AG04450 (cell line): ENCODE measurements around the gene NEGR1. TPM values are rescaled to one million over a fixed set of nuclear protein-coding genes. Genes with fewer than 3 reads are reported as not detected.

Experiments used
- CTCF ChIA-PET: fragments of 300-600, 350-600 bp; formaldehyde crosslinking; extraction: SDS; loops from one replicate; lab custom pipeline; 2022; ENCODE audit warnings: antibody characterized with exemption, inconsistent platforms; lab: Charles Lee
- POLR2A ChIA-PET: fragments of 350-600 bp; formaldehyde crosslinking; extraction: SDS; loops from one replicate; lab custom pipeline; 2021; ENCODE audit warnings: antibody characterized with exemption, inconsistent platforms; lab: Yijun Ruan, JAX
- DNase-seq: peaks from one replicate; pipeline ENCODE4 v3.0.0-alpha.2; 2011; ENCODE audit warnings: low read depth, low spot score
- H3K27ac ChIP-seq: one replicate; pipeline ENCODE4 v1.5.1; 2012; ENCODE audit warnings: low read depth, low read length, control low read depth
- H3K27me3 ChIP-seq: one replicate; pipeline ENCODE4 v1.6.0; 2012; ENCODE audit warnings: low read length; ENCODE audit not compliant: control insufficient read depth, insufficient read depth
- H3K4me3 ChIP-seq: 2 replicates; pipeline ENCODE4 v1.5.1; 2011; ENCODE audit warnings: mild to moderate bottlenecking, low read depth, low read length, control low read depth
- H3K9me3 ChIP-seq: 2 replicates; pipeline ENCODE4 v1.5.1; 2012; ENCODE audit warnings: low read length; ENCODE audit not compliant: control insufficient read depth, insufficient read depth
- CTCF ChIP-seq: IDR thresholded peaks from 2 replicates; pipeline ENCODE4 v1.5.1; 2011; ENCODE audit warnings: low read depth, low read length, control low read depth, inconsistent platforms
- polyA plus RNA-seq: library from polyadenylated mRNA; depleted of rRNA; stranded (reverse); fragments of >200 nt; gene quantifications from 2 replicates; pipeline ENCODE4 v1.2.3, GENCODE V29; 2011

NEGR1 gene
- polyA plus RNA-seq, 1 experiment: 11.3 TPM

GRCh38 chr1:71668065-71668464, 614.3 kb downstream of the NEGR1 start:
- Histone ChIP-seq H3K27me3 (no peaks in the 10 kb centered on the region), H3K9me3 (no peaks in the 10 kb centered on the region), H3K4me3 (no peak overlapping the region), H3K27ac (no peak overlapping the region)
- ChIA-PET CTCF (interaction anchor here (1.1 kb wide), 1 partner anchor 370 kb away, joined by 5 read pairs; no protein-coding TSS in a partner anchor), POLR2A (no interaction called here)
- TF ChIP-seq CTCF: no peak
- no peak for DNase-seq

- POLR2A ChIA-PET: no interaction called here
- Histone ChIP-seq H3K9me3 (no peaks in the 10 kb centered on the region), H3K4me3 (no peak overlapping the region), H3K27ac (no peak overlapping the region), H3K27me3 (no peaks in the 10 kb centered on the region)
- no peak for TF ChIP-seq CTCF
- DNase-seq: no peak
- CTCF ChIA-PET: interaction anchor here (1.1 kb wide), 1 partner anchor 371 kb away, joined by 5 read pairs; no protein-coding TSS in a partner anchor
These were observed 615.1 kb downstream of the NEGR1 start for GRCh38 chr1:71667216-71667615.

DNA sequence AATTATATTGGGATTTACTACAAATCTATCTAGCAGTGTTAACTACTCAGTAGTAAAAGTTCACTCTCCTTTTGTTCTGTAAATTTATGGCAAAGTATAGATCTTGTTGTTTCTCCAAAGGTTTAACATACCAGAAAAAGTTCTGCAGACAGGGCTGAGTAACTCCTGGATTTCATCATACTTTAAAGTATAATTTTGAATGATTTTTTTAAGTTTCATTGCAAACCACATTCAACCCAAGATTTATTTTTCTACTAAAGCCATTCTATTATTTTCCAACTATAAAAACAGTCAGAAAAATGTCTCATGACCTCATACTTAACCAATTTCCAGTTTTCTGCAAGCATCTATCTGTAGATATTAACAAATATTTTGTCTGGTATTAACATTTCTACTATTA, 615.7 kb downstream of the NEGR1 start:
- H3K9me3 ChIP-seq: no peaks in the 10 kb centered on the region
- no peak for TF ChIP-seq CTCF
- ChIA-PET CTCF (no interaction called here), POLR2A (no interaction called here)
- no peak for DNase-seq
- H3K4me3 ChIP-seq: no peak overlapping the region
- H3K27me3 ChIP-seq: no peaks in the 10 kb centered on the region
- no peak overlapping the region for H3K27ac ChIP-seq

DNA sequence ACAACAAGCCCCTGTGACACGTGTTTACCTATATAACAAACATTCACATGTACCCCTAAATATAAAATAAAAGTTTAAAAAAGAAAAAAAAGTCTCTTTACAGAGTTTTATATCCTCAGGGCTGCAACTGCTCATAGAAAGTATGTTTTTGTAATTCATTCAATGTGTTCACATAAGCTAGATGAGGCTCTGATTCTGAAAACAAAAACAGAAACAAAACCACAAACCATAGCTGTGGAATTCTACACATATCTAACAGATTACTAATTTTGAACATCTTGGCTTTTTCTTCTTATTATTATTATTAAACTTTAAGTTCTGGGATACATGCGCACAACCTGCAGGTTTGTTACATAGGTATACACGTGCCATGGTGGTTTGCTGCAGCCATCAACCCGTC, 621.9 kb downstream of the NEGR1 start:
- H3K9me3 ChIP-seq: no peaks in the 10 kb centered on the region
- no peaks in the 10 kb centered on the region for H3K27me3 ChIP-seq
- H3K4me3 ChIP-seq: no peak overlapping the region
- H3K27ac ChIP-seq: no peak overlapping the region
- ChIA-PET CTCF (no interaction called here), POLR2A (no interaction called here)
- DNase-seq: no peak
- no peak for TF ChIP-seq CTCF

DNA sequence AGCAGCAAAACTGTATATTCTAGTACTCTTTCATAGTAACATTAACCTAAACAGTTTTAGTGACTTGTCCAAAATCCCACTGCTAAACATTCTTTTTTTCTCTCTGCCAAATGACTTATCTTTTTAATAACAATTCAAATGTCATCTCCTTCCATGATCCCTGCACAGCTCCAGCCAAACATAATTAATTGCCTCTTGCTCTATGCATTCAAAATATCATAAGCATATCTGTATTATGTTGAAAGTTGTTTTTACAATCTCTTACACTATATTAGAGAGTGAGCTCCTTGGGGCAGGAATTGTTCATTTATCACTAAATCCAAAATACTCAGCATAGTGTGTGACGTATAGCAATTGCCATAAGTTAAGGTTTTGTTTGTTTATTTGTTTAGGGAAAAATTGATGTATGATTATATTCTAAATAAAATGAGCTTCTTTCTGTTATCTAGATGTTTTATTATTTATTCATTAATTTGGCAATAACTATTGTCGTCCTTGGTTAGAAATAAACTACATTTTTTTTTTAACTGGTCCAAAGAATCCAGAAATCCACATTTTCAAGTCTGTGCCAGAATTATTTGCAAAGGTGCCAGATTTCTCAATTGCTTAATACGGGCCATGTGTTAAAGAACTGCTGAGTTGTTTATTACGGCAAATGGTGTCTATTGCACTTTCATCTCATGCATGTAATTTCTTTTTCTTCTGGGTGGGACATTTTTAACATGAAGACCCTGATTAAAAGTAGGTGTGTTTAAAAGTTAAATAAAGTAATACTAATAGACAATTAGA, 624.3 kb downstream of the NEGR1 start:
- ChIA-PET CTCF (no interaction called here), POLR2A (no interaction called here)
- no peak for DNase-seq
- Histone ChIP-seq H3K27ac (no peak overlapping the region), H3K27me3 (no peaks in the 10 kb centered on the region), H3K9me3 (no peaks in the 10 kb centered on the region), H3K4me3 (no peak overlapping the region)
- no peak for TF ChIP-seq CTCF
